ENCODE data around the gene ENPP3.

DNA sequence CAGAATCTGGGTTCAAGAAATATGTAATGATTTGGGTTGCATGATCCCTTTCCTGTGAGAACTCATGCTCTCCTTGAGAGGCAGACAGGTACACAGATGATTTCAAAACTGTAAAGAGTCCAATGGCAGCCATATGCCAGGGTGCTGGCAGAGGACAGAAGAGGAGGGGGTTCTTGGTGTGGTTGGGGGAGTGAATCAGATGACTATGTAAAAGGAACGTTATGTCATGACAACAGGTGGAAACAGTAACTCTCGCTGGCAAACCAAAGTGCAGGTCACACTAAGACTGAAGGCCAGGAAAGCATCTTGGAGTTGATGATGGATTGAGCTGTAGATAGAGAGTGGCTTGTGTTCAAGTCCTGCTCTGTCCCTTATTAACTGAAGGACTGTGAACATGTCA lies 43.8 kb downstream of the ENPP3 start:
- TF ChIP-seq POLR2A (IDR thresholded peaks at IDR 0.05): no peak
- TF ChIP-seq, protein P1, sequence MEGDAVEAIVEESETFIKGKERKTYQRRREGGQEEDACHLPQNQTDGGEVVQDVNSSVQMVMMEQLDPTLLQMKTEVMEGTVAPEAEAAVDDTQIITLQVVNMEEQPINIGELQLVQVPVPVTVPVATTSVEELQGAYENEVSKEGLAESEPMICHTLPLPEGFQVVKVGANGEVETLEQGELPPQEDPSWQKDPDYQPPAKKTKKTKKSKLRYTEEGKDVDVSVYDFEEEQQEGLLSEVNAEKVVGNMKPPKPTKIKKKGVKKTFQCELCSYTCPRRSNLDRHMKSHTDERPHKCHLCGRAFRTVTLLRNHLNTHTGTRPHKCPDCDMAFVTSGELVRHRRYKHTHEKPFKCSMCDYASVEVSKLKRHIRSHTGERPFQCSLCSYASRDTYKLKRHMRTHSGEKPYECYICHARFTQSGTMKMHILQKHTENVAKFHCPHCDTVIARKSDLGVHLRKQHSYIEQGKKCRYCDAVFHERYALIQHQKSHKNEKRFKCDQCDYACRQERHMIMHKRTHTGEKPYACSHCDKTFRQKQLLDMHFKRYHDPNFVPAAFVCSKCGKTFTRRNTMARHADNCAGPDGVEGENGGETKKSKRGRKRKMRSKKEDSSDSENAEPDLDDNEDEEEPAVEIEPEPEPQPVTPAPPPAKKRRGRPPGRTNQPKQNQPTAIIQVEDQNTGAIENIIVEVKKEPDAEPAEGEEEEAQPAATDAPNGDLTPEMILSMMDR (IDR thresholded peaks at IDR 0.05): no peak
- no peak for TF ChIP-seq EP300 (IDR thresholded peaks at IDR 0.05)
